Stimulated activated CD4-positive, alpha-beta T cell treated with anti-CD3 and anti-CD28 coated beads, Interleukin-15, amount 100 ng/mL, for 24 hours (primary cell): ENCODE measurements around the gene BMP2K.
A peak's percentile ranks its signal among the peaks of the same experiment; 100 is the strongest.

Experiments
- DNase-seq: peaks from one replicate; pipeline ENCODE4 v3.0.0-alpha.2; 2020

Gene BMP2K

GRCh38 chr4:78765432-78766006, 10.6 kb upstream of the BMP2K start:
- DNase-seq: no peak

- DNase-seq: no peak
These were observed 10.1 kb upstream of the BMP2K start for GRCh38 chr4:78766026-78766425.

- DNase-seq: no peak
These were observed 9.5 kb upstream of the BMP2K start for GRCh38 chr4:78766650-78767049.

- DNase-seq: no peak
These were observed 8.8 kb upstream of the BMP2K start for GRCh38 chr4:78767350-78767749.

- DNase-seq: no peak
These were observed 7.5 kb upstream of the BMP2K start for GRCh38 chr4:78768452-78769180.

GRCh38 chr4:78770091-78770642, 6.0 kb upstream of the BMP2K start:
- DNase-seq: no peak

- DNase-seq: no peak
These were observed 3.5 kb upstream of the BMP2K start for GRCh38 chr4:78772526-78773091.

GRCh38 chr4:78774417-78774816, 1.7 kb upstream of the BMP2K start:
- no peak for DNase-seq

- peak; percentile 88 for DNase-seq
These were observed 659 bp upstream of the BMP2K start for GRCh38 chr4:78775303-78776078.

- peak; percentile 66 for DNase-seq
These were observed 802 bp downstream of the BMP2K start for GRCh38 chr4:78776729-78777575.

GRCh38 chr4:78777576-78777940, 1.4 kb downstream of the BMP2K start:
- no peak for DNase-seq

GRCh38 chr4:78778530-78778929, 2.4 kb downstream of the BMP2K start:
- no peak for DNase-seq

GRCh38 chr4:78779280-78779679, 3.1 kb downstream of the BMP2K start:
- no peak for DNase-seq

- DNase-seq: no peak
These were observed 3.9 kb downstream of the BMP2K start for GRCh38 chr4:78780093-78780492.

- DNase-seq: no peak
These were observed 5.0 kb downstream of the BMP2K start for GRCh38 chr4:78781139-78781538.

- no peak for DNase-seq
These were observed 5.8 kb downstream of the BMP2K start for GRCh38 chr4:78781924-78782323.

GRCh38 chr4:78784236-78784865, 8.2 kb downstream of the BMP2K start:
- no peak for DNase-seq

- DNase-seq: no peak
These were observed 11.3 kb downstream of the BMP2K start for GRCh38 chr4:78787392-78788006.

GRCh38 chr4:78788007-78788889, 12.1 kb downstream of the BMP2K start:
- no peak for DNase-seq
